HFFc6 (cell line): ENCODE data around the gene ALDOA. TPM values are rescaled to one million over a fixed set of nuclear protein-coding genes. Genes with fewer than 3 reads are reported as not detected.
"Not testable (repeated sequence)": the region's sequence is repeated elsewhere in the genome, so short reads cannot be mapped to it uniquely, and the experiment has no call there.

Experiments used
- DNase-seq: peaks from one replicate; pipeline ENCODE4 v3.0.0-alpha.2; 2018
- H3K27ac Mint-ChIP-seq: 2 replicates; pipeline ENCODE4 v1.8.0; 2020; ENCODE audit warnings: mild to moderate bottlenecking, mixed read lengths
- H3K27me3 Mint-ChIP-seq: 2 replicates; pipeline ENCODE4 v1.8.0; 2021; ENCODE audit warnings: mild to moderate bottlenecking, moderate library complexity, mixed read lengths; ENCODE audit not compliant: insufficient read depth
- H3K36me3 Mint-ChIP-seq: 2 replicates; pipeline ENCODE4 v1.8.0; 2021; ENCODE audit warnings: low read depth, mixed read lengths
- H3K4me1 Mint-ChIP-seq: 2 replicates; pipeline ENCODE4 v1.8.0; 2020; ENCODE audit warnings: low read depth, mixed read lengths
- H3K4me3 Mint-ChIP-seq: 2 replicates; pipeline ENCODE4 v1.8.0; 2020; ENCODE audit warnings: mild to moderate bottlenecking, moderate library complexity, mixed read lengths
- H3K9me3 Mint-ChIP-seq: 2 replicates; pipeline ENCODE4 v1.8.0; 2020; ENCODE audit warnings: mild to moderate bottlenecking, mixed read lengths
- CTCF ChIP-seq: fragments of 200-600 bp; sonication (generic); IDR thresholded peaks from 2 replicates; pipeline ENCODE4 v1.5.0; 2021; ENCODE audit warnings: antibody characterized with exemption, mild to moderate bottlenecking
- total RNA-seq, 6 experiments: library from RNA; stranded (reverse); fragmentation: NEBNext Ultra II Directional; extraction: Animal tissue kit (Norgen Biotek cat#: 25700); gene quantifications; 2 replicates in 1 of 6; 3 replicates in 5 of 6; pipeline ENCODE4 v1.2.3, GENCODE V29; 2021

ALDOA gene
- total RNA-seq, 6 experiments from 2014 or later: 1,621 to 1,937 (median 1,752) TPM

- peak; percentile 45 for DNase-seq
- H3K4me3 Mint-ChIP-seq: peak overlapping the region; percentile 30; the same call in 1 of the 2 replicates
- peak; percentile 94 for TF ChIP-seq CTCF
- no peak overlapping the region for H3K27ac Mint-ChIP-seq
- peaks cover 6% of the 10 kb centered on the region; the same call in 1 of the 2 replicates for H3K4me1 Mint-ChIP-seq
- no peaks in the 10 kb centered on the region for H3K9me3 Mint-ChIP-seq
- peaks cover 52% of the 10 kb centered on the region for H3K27me3 Mint-ChIP-seq
- H3K36me3 Mint-ChIP-seq: no peaks in the 10 kb centered on the region
Observed at GRCh38 chr16:30032083-30032819, 33.3 kb upstream of the ALDOA start.

GRCh38 chr16:30033270-30033669 lies 32.3 kb upstream of the ALDOA start:
- Mint-ChIP-seq H3K27ac (no peak overlapping the region), H3K9me3 (no peaks in the 10 kb centered on the region), H3K36me3 (no peaks in the 10 kb centered on the region), H3K4me3 (no peak overlapping the region), H3K4me1 (peaks cover 6% of the 10 kb centered on the region; the same call in 1 of the 2 replicates), H3K27me3 (peaks cover 47% of the 10 kb centered on the region)
- no peak for TF ChIP-seq CTCF
- no peak for DNase-seq

GRCh38 chr16:30040221-30040620 lies 25.3 kb upstream of the ALDOA start:
- TF ChIP-seq CTCF: no peak
- no peak for DNase-seq
- Mint-ChIP-seq H3K27ac (no peak overlapping the region), H3K27me3 (peaks cover 17% of the 10 kb centered on the region), H3K4me3 (no peak overlapping the region), H3K9me3 (no peaks in the 10 kb centered on the region), H3K4me1 (no peaks in the 10 kb centered on the region), H3K36me3 (no peaks in the 10 kb centered on the region)

- not testable (repeated sequence) for H3K36me3 Mint-ChIP-seq, H3K9me3 Mint-ChIP-seq, H3K4me1 Mint-ChIP-seq, H3K27ac Mint-ChIP-seq, DNase-seq, H3K4me3 Mint-ChIP-seq
- H3K27me3 Mint-ChIP-seq: peaks cover 12% of the 10 kb centered on the region
Observed at GRCh38 chr16:30040690-30041089, 24.9 kb upstream of the ALDOA start.

- peak; percentile 53 for DNase-seq
- H3K9me3 Mint-ChIP-seq: no peaks in the 10 kb centered on the region
- no peaks in the 10 kb centered on the region for H3K4me1 Mint-ChIP-seq
- H3K36me3 Mint-ChIP-seq: no peaks in the 10 kb centered on the region
- TF ChIP-seq CTCF: peak; percentile 83
- H3K4me3 Mint-ChIP-seq: no peak overlapping the region
- H3K27me3 Mint-ChIP-seq: peaks cover 10% of the 10 kb centered on the region
- no peak overlapping the region for H3K27ac Mint-ChIP-seq
Observed at GRCh38 chr16:30041841-30042240, 23.7 kb upstream of the ALDOA start.

DNA sequence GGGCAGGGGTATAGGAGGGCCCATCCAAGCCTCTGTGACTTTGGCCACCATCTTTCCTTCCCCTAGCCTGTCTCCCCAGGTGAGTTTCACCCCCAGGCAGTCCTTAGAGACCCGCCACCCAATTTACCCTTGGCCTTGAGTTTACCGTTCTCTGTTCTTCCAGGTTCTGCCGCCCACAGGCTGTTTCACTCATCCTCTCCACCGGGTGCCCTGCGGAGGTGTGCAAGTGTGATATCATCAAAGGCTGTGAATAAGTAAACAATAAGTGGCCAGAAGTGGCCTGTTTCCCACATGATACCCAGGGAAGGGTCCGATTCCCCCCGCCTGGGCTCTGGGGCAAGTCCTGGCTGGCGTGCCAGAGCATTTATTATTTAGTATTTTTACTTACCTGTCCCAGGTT lies 19.4 kb upstream of the ALDOA start:
- DNase-seq: no peak
- Mint-ChIP-seq H3K27ac (no peak overlapping the region), H3K4me1 (peaks cover 8% of the 10 kb centered on the region), H3K9me3 (no peaks in the 10 kb centered on the region), H3K4me3 (no peak overlapping the region), H3K36me3 (no peaks in the 10 kb centered on the region), H3K27me3 (peaks cover 2% of the 10 kb centered on the region; the same call in 1 of the 2 replicates)
- TF ChIP-seq CTCF: no peak
